Measurements from ENCODE around the gene ERP29. TPM values are rescaled to one million over a fixed set of nuclear protein-coding genes. Genes with fewer than 3 reads are reported as not detected.
"Not testable (repeated sequence)": the region's sequence is repeated elsewhere in the genome, so short reads cannot be mapped to it uniquely, and the experiment has no call there.

ERP29 gene
- polyA plus RNA-seq, 1 experiment, result 87.6 TPM

- TF ChIP-seq, protein P1, sequence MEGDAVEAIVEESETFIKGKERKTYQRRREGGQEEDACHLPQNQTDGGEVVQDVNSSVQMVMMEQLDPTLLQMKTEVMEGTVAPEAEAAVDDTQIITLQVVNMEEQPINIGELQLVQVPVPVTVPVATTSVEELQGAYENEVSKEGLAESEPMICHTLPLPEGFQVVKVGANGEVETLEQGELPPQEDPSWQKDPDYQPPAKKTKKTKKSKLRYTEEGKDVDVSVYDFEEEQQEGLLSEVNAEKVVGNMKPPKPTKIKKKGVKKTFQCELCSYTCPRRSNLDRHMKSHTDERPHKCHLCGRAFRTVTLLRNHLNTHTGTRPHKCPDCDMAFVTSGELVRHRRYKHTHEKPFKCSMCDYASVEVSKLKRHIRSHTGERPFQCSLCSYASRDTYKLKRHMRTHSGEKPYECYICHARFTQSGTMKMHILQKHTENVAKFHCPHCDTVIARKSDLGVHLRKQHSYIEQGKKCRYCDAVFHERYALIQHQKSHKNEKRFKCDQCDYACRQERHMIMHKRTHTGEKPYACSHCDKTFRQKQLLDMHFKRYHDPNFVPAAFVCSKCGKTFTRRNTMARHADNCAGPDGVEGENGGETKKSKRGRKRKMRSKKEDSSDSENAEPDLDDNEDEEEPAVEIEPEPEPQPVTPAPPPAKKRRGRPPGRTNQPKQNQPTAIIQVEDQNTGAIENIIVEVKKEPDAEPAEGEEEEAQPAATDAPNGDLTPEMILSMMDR (IDR thresholded peaks at IDR 0.05; ENCODE audit: insufficient read depth, low read depth, low read length), result no peak
- no peak overlapping the region for H3K4me3 ChIP-seq (ENCODE audit: low read depth, low read length)
- ChIA-PET POLR2A (no interaction called here), CTCF (interaction anchor here (1.6 kb wide), 1 partner anchor 9 kb away, joined by 3 read pairs; the partner anchor contains the start of genes ERP29 and TMEM116)
- DNase-seq (ENCODE audit: low read depth), result no peak
- H3K36me3 ChIP-seq (ENCODE audit: control insufficient read depth, insufficient read depth, low read length), result no peaks in the 10 kb centered on the region
- H3K27me3 ChIP-seq (ENCODE audit: control insufficient read depth, insufficient read depth, low read length), result no peaks in the 10 kb centered on the region
These were observed 9.2 kb upstream of the ERP29 start for GRCh38 chr12:112004041-112004440.

- ChIA-PET CTCF (interaction anchor here (0.7 kb wide), 1 partner anchor 16 kb away, joined by 3 read pairs; no protein-coding TSS in a partner anchor), POLR2A (no interaction called here)
- Histone ChIP-seq H3K4me3 (ENCODE audit: low read depth, low read length) (no peak overlapping the region), H3K36me3 (ENCODE audit: control insufficient read depth, insufficient read depth, low read length) (no peaks in the 10 kb centered on the region), H3K27me3 (ENCODE audit: control insufficient read depth, insufficient read depth, low read length) (no peaks in the 10 kb centered on the region)
- TF ChIP-seq, protein P1 (IDR thresholded peaks at IDR 0.05; ENCODE audit: insufficient read depth, low read depth, low read length), result no peak
- DNase-seq (ENCODE audit: low read depth), result no peak
These were observed 7.5 kb upstream of the ERP29 start for GRCh38 chr12:112005419-112006395.

DNA sequence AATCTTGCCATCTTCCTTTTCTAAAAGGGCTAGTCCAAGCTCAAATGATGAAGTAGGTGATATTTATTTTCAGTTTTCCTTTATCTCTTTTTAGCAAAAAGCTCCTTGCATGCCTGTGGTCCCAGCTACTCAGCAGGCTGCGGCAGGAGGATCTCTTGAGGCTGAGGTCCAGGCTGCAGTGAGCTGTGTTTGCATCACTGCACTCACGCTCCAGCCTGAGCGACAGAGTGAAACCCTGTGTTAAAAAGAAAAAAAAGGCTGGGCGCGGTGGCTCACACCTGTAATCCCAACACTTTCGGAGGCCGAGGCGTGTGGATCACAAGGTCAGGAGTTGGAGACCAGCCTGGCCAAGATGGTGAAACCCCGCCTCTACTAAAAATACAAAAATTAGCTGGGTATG is 5.3 kb upstream of the ERP29 start:
- TF ChIP-seq, protein P1 (IDR thresholded peaks at IDR 0.05; ENCODE audit: insufficient read depth, low read depth, low read length), result no peak
- Histone ChIP-seq H3K36me3 (ENCODE audit: control insufficient read depth, insufficient read depth, low read length) (no peaks in the 10 kb centered on the region), H3K27me3 (ENCODE audit: control insufficient read depth, insufficient read depth, low read length) (no peaks in the 10 kb centered on the region), H3K4me3 (ENCODE audit: low read depth, low read length) (no peak overlapping the region)
- CTCF ChIA-PET, result no interaction called here
- no peak for DNase-seq (ENCODE audit: low read depth)
- POLR2A ChIA-PET, result no interaction called here

DNA sequence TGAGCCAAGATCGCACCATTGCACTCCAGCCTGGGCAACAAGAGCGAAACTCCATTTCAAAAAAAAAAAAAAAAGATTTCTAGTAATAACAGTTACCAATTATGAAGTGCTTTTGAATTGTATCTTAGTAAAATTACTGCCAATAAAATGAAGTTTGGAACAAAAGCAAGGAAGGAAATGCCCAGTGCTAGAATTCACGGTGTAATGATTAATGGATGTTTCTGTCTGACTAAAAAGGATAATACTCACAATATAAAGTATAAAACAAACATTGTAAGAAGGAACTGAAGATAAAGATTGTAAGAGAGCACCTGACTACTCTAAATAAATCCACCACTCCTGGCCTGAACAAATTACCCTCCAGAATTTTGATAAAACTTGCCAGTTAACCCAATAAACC is 4.3 kb upstream of the ERP29 start:
- ChIA-PET CTCF (no interaction called here), POLR2A (no interaction called here)
- Histone ChIP-seq H3K4me3 (ENCODE audit: low read depth, low read length) (no peak overlapping the region), H3K36me3 (ENCODE audit: control insufficient read depth, insufficient read depth, low read length) (no peaks in the 10 kb centered on the region), H3K27me3 (ENCODE audit: control insufficient read depth, insufficient read depth, low read length) (no peaks in the 10 kb centered on the region)
- no peak for DNase-seq (ENCODE audit: low read depth)
- TF ChIP-seq, protein P1 (IDR thresholded peaks at IDR 0.05; ENCODE audit: insufficient read depth, low read depth, low read length), result no peak

DNA sequence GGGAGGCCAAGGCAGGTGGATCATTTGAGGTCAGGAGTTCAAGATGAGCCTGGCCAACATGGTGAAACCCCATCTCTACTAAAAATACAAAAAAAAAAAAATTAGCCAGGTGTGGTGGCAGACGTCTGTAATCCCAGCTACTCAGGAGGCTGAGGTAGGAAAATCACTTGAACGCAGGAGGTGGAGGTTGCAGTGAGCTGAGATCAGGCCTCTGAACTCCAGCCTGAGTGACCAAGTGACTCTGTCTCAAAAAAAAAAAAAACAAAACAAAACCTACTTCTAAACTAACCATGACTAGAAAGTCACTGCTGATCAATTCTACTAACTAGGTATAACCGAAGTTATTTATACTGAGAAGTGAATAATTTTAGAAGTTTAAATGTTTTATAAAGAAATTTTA is 3.6 kb upstream of the ERP29 start:
- CTCF ChIA-PET; POLR2A ChIA-PET; H3K4me3 ChIP-seq (ENCODE audit: low read depth, low read length); DNase-seq (ENCODE audit: low read depth); H3K36me3 ChIP-seq (ENCODE audit: control insufficient read depth, insufficient read depth, low read length); H3K27me3 ChIP-seq (ENCODE audit: control insufficient read depth, insufficient read depth, low read length): not testable (repeated sequence)
